ENCODE data around the gene EPAS1. TPM values are rescaled to one million over a fixed set of nuclear protein-coding genes. Genes with fewer than 3 reads are reported as not detected.

EPAS1 gene
- total RNA-seq, 1 experiment from 2014 or later: 8.5 TPM

- Mint-ChIP-seq H3K4me1 (peaks cover 45% of the 10 kb centered on the region), H3K4me3 (no peak overlapping the region; the same call in 1 of the 2 replicates), H3K27ac (no peak overlapping the region), H3K9me3 (no peaks in the 10 kb centered on the region), H3K36me3 (no peaks in the 10 kb centered on the region), H3K27me3 (ENCODE audit: low read depth) (peaks cover 8% of the 10 kb centered on the region)
- ChIA-PET POLR2A (no interaction called here), CTCF (interaction anchor here (0.8 to 2.8 kb wide), 6 partner anchors 9 to 274 kb away, joined by 3 to 11 read pairs (median 7); no protein-coding TSS in a partner anchor)
- peak; percentile 20 for ATAC-seq
- TF ChIP-seq, protein P1, sequence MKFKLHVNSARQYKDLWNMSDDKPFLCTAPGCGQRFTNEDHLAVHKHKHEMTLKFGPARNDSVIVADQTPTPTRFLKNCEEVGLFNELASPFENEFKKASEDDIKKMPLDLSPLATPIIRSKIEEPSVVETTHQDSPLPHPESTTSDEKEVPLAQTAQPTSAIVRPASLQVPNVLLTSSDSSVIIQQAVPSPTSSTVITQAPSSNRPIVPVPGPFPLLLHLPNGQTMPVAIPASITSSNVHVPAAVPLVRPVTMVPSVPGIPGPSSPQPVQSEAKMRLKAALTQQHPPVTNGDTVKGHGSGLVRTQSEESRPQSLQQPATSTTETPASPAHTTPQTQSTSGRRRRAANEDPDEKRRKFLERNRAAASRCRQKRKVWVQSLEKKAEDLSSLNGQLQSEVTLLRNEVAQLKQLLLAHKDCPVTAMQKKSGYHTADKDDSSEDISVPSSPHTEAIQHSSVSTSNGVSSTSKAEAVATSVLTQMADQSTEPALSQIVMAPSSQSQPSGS (CRISPR knock-in tag; IDR thresholded peaks at IDR 0.05; ENCODE audit: borderline replicate concordance, low read depth): no peak
- 0 out of 2 replicates have a peak, but pooled peaks have one; percentile 32 for TF ChIP-seq ETV6 (CRISPR knock-in tag; IDR thresholded peaks at IDR 0.05)
- no peak for DNase-seq (ENCODE audit: low spot score)
Observed at GRCh38 chr2:46336283-46336959, 39.2 kb downstream of the EPAS1 start.

- no peak for TF ChIP-seq PRDM15 (CRISPR knock-in tag; IDR thresholded peaks at IDR 0.05)
- no peak for TF ChIP-seq TEAD1 (CRISPR knock-in tag; IDR thresholded peaks at IDR 0.05)
- TF ChIP-seq CTCF (IDR thresholded peaks at IDR 0.05): no peak
- TF ChIP-seq FOXJ3 (CRISPR knock-in tag; IDR thresholded peaks at IDR 0.05; ENCODE audit: borderline replicate concordance): no peak
- TF ChIP-seq E2F5 (CRISPR knock-in tag; IDR thresholded peaks at IDR 0.05): no peak
- TF ChIP-seq USF1 (CRISPR knock-in tag; IDR thresholded peaks at IDR 0.05): no peak
- TF ChIP-seq JUN (CRISPR knock-in tag; IDR thresholded peaks at IDR 0.05): no peak
- no peak for TF ChIP-seq KAT7 (CRISPR knock-in tag; IDR thresholded peaks at IDR 0.05; ENCODE audit: borderline replicate concordance)
- TF ChIP-seq IRF2 (CRISPR knock-in tag; IDR thresholded peaks at IDR 0.05; ENCODE audit: borderline replicate concordance, low read depth): no peak
- TF ChIP-seq ZBTB21 (CRISPR knock-in tag; IDR thresholded peaks at IDR 0.05; ENCODE audit: borderline replicate concordance): no peak
- TF ChIP-seq NR2C2 (CRISPR knock-in tag; IDR thresholded peaks at IDR 0.05): no peak
- no peak for TF ChIP-seq ELF4 (CRISPR knock-in tag; IDR thresholded peaks at IDR 0.05; ENCODE audit: low read depth)
- TF ChIP-seq, protein P2, sequence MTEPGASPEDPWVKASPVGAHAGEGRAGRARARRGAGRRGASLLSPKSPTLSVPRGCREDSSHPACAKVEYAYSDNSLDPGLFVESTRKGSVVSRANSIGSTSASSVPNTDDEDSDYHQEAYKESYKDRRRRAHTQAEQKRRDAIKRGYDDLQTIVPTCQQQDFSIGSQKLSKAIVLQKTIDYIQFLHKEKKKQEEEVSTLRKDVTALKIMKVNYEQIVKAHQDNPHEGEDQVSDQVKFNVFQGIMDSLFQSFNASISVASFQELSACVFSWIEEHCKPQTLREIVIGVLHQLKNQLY (CRISPR knock-in tag; IDR thresholded peaks at IDR 0.05): no peak
- TF ChIP-seq NFATC4 (CRISPR knock-in tag; IDR thresholded peaks at IDR 0.05): no peak
- no peak for TF ChIP-seq CBFB (CRISPR knock-in tag; IDR thresholded peaks at IDR 0.05; ENCODE audit: low read depth)
- POLR2A ChIA-PET: no interaction called here
Observed at GRCh38 chr2:46337208-46337994, 40.2 kb downstream of the EPAS1 start.

More at GRCh38 chr2:46337208-46337994, 40.2 kb downstream of the EPAS1 start:
- DNase-seq (ENCODE audit: low spot score) (no peak), ATAC-seq (no peak)
- no peak overlapping the region for H3K27ac Mint-ChIP-seq
- H3K36me3 Mint-ChIP-seq: no peaks in the 10 kb centered on the region
- peaks cover 38% of the 10 kb centered on the region for H3K4me1 Mint-ChIP-seq
- H3K9me3 Mint-ChIP-seq: no peaks in the 10 kb centered on the region
- H3K27me3 Mint-ChIP-seq (ENCODE audit: low read depth): peaks cover 8% of the 10 kb centered on the region
- H3K4me3 Mint-ChIP-seq: no peak overlapping the region
- CTCF ChIA-PET: interaction anchor here (0.8 to 2.8 kb wide), 4 partner anchors 10 to 275 kb away, joined by 3 to 15 read pairs (median 8); no protein-coding TSS in a partner anchor

All from WTC11 (cell line).